Mesangial cell (primary cell): ENCODE measurements around the gene NOL8. TPM values are rescaled to one million over a fixed set of nuclear protein-coding genes. Genes with fewer than 3 reads are reported as not detected.

Experiments
- total RNA-seq: library from RNA; depleted of rRNA; stranded (reverse); fragments of >200 nt; gene quantifications from 2 replicates; pipeline ENCODE4 v1.2.3, GENCODE V29; 2015

NOL8 gene
- total RNA-seq, result 9.0 and 11.5 TPM in 2 replicates

DNA sequence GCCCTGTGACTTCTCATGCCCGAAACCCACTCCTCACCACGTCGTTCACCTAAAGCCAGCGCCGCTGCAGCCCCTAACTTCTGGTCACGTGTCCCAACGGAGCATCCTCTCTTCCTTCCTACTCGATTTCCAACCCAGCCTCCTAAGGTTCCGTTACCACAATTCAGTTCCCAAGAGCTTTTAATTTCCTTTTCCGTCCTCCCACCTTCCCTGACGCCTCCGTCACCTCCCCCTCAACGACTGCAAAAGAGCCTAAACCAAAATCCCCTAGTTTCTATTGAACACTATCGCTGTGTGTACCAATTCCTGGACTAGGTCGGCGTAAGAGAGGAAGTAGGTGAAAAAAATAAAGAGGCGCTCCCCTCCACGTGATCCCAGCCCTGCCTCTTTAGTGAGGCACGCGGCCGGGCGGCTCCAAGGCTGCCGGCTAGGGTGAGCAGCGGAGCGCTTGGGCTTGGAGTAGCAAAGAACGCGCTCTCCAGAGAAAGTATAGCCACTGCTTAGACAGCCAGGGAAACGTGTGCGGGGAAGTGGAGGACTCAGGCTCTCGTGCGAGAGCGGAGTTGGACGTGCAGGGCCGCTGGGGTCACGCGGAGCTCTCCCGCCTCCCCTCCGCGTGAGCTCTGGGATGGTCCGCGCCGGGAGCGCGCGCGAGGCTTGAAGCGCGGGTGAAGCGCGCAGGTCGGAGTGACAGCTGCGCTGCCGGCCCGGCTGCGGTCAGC is at the start of gene NOL8, which contains the start of gene CENPP:
TSS of gene NOL8 (minus strand) at position 82 of the 722 bp plus-strand sequence. CDS start 1,189 bp downstream, outside the sequence.
TSS of gene CENPP (plus strand) at position 685 of the 722 bp plus-strand sequence.

GRCh38 chr9:92293452-92294296 is 31.5 kb downstream of the NOL8 start, which contains the start of gene IARS1:
Gene IARS1 (minus strand): TSS chr9:92293697. CDS start chr9:92289419, 4,278 bp downstream.

Other genes starting within 250 kb of the NOL8 start
- 66.8 and 81.4 TPM in 2 replicates for gene SPTLC1, start 209.9 kb downstream of the NOL8 start, total RNA-seq
- gene IARS1, start 31.7 kb downstream of the NOL8 start, total RNA-seq, result 114 and 144 TPM in 2 replicates
- gene CENPP, start 603 bp upstream of the NOL8 start, total RNA-seq, result 2.0 and 7.2 TPM in 2 replicates
- gene OGN, start 79.2 kb upstream of the NOL8 start, total RNA-seq, result not detected in 2 replicates
- gene OMD, start 99.1 kb upstream of the NOL8 start, total RNA-seq, result not detected in 2 replicates
- not detected in 2 replicates for gene ASPN, start 157.2 kb upstream of the NOL8 start, total RNA-seq
- 0.13 and 0.16 TPM in 2 replicates for gene ECM2, start 210.6 kb upstream of the NOL8 start, total RNA-seq